ENCODE data around the gene PSTPIP2.

DNA sequence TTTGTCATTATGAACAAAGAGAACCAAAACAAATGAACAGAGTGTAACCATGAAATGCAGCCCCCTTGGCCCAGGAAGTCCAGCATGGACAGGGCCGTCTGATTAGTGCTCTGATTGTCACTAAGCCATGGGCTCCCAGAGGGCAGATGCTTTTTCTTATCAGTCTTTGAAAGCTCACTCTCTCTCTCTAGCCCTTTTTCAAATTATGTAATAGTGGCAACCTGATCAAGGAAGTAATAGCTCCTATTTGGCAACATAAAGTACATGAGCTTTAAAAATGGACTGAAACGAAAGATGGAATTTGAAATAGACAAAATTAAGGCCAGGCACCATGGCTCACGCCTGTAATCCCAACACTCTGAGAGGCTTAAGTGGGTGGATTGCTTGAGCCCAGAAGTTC lies 72.5 kb downstream of the PSTPIP2 start:
- TF ChIP-seq, protein P1, sequence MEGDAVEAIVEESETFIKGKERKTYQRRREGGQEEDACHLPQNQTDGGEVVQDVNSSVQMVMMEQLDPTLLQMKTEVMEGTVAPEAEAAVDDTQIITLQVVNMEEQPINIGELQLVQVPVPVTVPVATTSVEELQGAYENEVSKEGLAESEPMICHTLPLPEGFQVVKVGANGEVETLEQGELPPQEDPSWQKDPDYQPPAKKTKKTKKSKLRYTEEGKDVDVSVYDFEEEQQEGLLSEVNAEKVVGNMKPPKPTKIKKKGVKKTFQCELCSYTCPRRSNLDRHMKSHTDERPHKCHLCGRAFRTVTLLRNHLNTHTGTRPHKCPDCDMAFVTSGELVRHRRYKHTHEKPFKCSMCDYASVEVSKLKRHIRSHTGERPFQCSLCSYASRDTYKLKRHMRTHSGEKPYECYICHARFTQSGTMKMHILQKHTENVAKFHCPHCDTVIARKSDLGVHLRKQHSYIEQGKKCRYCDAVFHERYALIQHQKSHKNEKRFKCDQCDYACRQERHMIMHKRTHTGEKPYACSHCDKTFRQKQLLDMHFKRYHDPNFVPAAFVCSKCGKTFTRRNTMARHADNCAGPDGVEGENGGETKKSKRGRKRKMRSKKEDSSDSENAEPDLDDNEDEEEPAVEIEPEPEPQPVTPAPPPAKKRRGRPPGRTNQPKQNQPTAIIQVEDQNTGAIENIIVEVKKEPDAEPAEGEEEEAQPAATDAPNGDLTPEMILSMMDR (conservative IDR thresholded peaks at IDR 0.05; ENCODE audit: low read length), result no peak
- TF ChIP-seq EZH2phosphoT487 (IDR thresholded peaks at IDR 0.05; ENCODE audit: borderline replicate concordance), result no peak
